HEK293 (cell line): ENCODE measurements around the gene NAPSA.

Experiments
- CTCF ChIA-PET: fragments of 350-600 bp; formaldehyde crosslinking; extraction: SDS; loops from one replicate; lab custom pipeline; 2021; ENCODE audit warnings: antibody characterized with exemption; lab: Yijun Ruan, JAX
- POLR2A ChIA-PET: fragments of 300-600 bp; formaldehyde crosslinking; extraction: SDS; loops from one replicate; lab custom pipeline; 2020; ENCODE audit warnings: antibody characterized with exemption, inconsistent platforms; lab: Yijun Ruan, JAX
- H3K27ac ChIP-seq: fragments of 200-500 bp; sonication (Bioruptor generic); 2 replicates; pipeline ENCODE4 v1.5.1; 2014; ENCODE audit warnings: low read depth, low read length, control low read depth, inconsistent platforms; ENCODE audit errors: extremely low read depth
- H3K36me3 ChIP-seq, 2 experiments: fragments of 200-500 bp in 1 of 2; sonication (Bioruptor generic) in 1 of 2; 1 replicate in 1 of 2; 2 replicates in 1 of 2; pipeline ENCODE4 v1.5.1; 2014 to 2017; ENCODE audit warnings: inconsistent platforms in 2 of 2, low read length in 2 of 2; ENCODE audit not compliant: control insufficient read depth in 2 of 2, insufficient read depth in 1 of 2
- H3K4me1 ChIP-seq: fragments of 200-500 bp; sonication (Bioruptor generic); 2 replicates; pipeline ENCODE4 v1.5.1; 2014; ENCODE audit warnings: mild to moderate bottlenecking, low read length, inconsistent platforms; ENCODE audit not compliant: control insufficient read depth, insufficient read depth
- H3K4me3 ChIP-seq: 2 replicates; pipeline ENCODE4 v1.5.1; 2011; ENCODE audit warnings: low read depth, mild to moderate bottlenecking, control low read depth, low read length, moderate library complexity
- H3K9me3 ChIP-seq: fragments of 200-500 bp; sonication (Bioruptor generic); 2 replicates; pipeline ENCODE4 v1.5.1; 2014; ENCODE audit warnings: low read depth, low read length, inconsistent platforms; ENCODE audit not compliant: control insufficient read depth, insufficient read depth
- HIC1 ChIP-seq: fragments of 450-650 bp; formaldehyde crosslinking; IDR thresholded peaks from 2 replicates; pipeline ENCODE4 v1.5.1; 2016; ENCODE audit warnings: missing biosample characterization, missing genetic modification characterization
- KLF9 ChIP-seq: fragments of 450-650 bp; formaldehyde crosslinking; IDR thresholded peaks from 2 replicates; pipeline ENCODE4 v1.5.1; 2016; ENCODE audit warnings: missing biosample characterization, missing genetic modification characterization, low read depth
- REST ChIP-seq: fragments of 450-650 bp; formaldehyde crosslinking; IDR thresholded peaks from 2 replicates; pipeline ENCODE4 v1.5.1; 2016; ENCODE audit warnings: missing biosample characterization, missing genetic modification characterization
- SCRT2 ChIP-seq: fragments of 450-650 bp; formaldehyde crosslinking; IDR thresholded peaks from 2 replicates; pipeline ENCODE4 v1.5.1; 2016; ENCODE audit warnings: missing biosample characterization, missing genetic modification characterization
- SP2 ChIP-seq: fragments of 450-650 bp; formaldehyde crosslinking; IDR thresholded peaks from 2 replicates; pipeline ENCODE4 v1.5.1; 2016; ENCODE audit warnings: missing biosample characterization, missing genetic modification characterization
- SP7 ChIP-seq: fragments of 450-650 bp; formaldehyde crosslinking; IDR thresholded peaks from 2 replicates; pipeline ENCODE4 v1.5.1; 2016; ENCODE audit warnings: missing biosample characterization, missing genetic modification characterization
- ZBTB10 ChIP-seq: fragments of 450-650 bp; formaldehyde crosslinking; IDR thresholded peaks from 2 replicates; pipeline ENCODE4 v1.5.1; 2016; ENCODE audit warnings: missing biosample characterization, missing genetic modification characterization
- ZBTB17 ChIP-seq: fragments of 450-650 bp; formaldehyde crosslinking; IDR thresholded peaks from 2 replicates; pipeline ENCODE4 v1.5.1; 2016; ENCODE audit warnings: missing biosample characterization, missing genetic modification characterization
- ZBTB26 ChIP-seq: fragments of 450-650 bp; formaldehyde crosslinking; optimal IDR thresholded peaks from 2 replicates; pipeline ENCODE3; 2016; ENCODE audit warnings: missing biosample characterization, mild to moderate bottlenecking, missing genetic modification characterization
- ZBTB48 ChIP-seq: fragments of 450-650 bp; formaldehyde crosslinking; IDR thresholded peaks from 2 replicates; pipeline ENCODE4 v1.5.1; 2016; ENCODE audit warnings: missing biosample characterization, missing genetic modification characterization
- ZNF335 ChIP-seq: fragments of 450-650 bp; formaldehyde crosslinking; conservative IDR thresholded peaks from 2 replicates; pipeline ENCODE4 v1.5.1; 2016; ENCODE audit warnings: missing biosample characterization, missing genetic modification characterization
- ZNF416 ChIP-seq: fragments of 450-650 bp; formaldehyde crosslinking; IDR thresholded peaks from 2 replicates; pipeline ENCODE4 v1.5.1; 2016; ENCODE audit warnings: missing biosample characterization, missing genetic modification characterization
- TF ChIP-seq, protein P1 (sequence below): fragments of 450-650 bp; formaldehyde crosslinking; IDR thresholded peaks from 2 replicates; pipeline ENCODE4 v1.5.1; 2016; ENCODE audit warnings: missing biosample characterization, missing genetic modification characterization, borderline replicate concordance
- TF ChIP-seq, protein P2 (sequence below): sonication (generic); formaldehyde crosslinking; IDR thresholded peaks from 2 replicates; pipeline ENCODE4 v1.8.1; 2022; ENCODE audit warnings: mild to moderate bottlenecking, moderate library complexity, missing genetic modification reagents
- TF ChIP-seq, protein P3 (sequence below): fragments of 450-650 bp; IDR thresholded peaks from 2 replicates; pipeline ENCODE4 v1.5.1; 2018; ENCODE audit warnings: missing biosample characterization, mild to moderate bottlenecking, missing genetic modification characterization

The NAPSA gene

DNA sequence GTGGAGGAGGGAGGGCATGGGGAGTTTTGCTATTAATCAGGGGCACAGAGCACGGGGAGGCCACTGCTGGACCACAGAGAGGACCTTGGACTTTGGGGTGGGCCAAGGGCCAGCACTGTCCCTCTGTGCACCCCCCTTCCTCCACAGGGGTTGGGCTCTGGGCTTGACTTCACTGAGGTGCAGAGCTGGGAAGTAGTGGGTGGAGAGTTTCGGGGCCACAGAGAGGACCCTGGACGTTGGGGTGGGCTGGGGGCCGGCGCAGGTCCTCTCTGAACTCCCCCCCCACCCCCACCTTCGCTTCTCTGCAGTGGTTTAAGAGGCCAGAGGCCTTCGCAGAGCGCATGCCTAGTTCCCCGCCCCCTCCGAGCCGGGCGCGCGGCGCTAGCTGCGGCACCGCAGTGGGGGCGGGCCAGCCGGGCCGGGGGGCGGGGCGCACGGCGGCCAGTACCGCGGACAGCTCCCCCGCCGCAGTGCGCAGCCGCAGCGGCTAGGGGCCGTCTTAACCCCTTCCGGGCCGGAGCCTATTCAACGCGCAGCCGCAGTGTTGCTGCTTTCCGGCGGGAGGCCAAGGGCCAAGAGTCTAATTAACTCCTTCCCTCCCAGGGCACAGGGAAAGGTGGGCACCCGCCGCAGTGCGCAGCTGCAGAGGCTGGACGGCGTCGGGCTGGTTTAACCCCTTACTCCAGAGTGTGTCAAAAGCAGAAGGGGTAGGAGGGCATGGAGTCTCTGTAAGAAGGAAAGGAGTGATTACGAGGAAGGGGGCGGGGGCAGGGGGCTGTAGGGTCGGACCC, 39.9 kb downstream of the NAPSA start:
- Histone ChIP-seq H3K9me3 (no peaks in the 10 kb centered on the region), H3K4me1 (peaks cover 8% of the 10 kb centered on the region), H3K4me3 (no peak overlapping the region; the same call in 1 of the 2 replicates), H3K27ac (no peak overlapping the region), H3K36me3 (peaks cover 0 to 6% of the 10 kb centered on the region in 2 experiments; a peak in 1 of 3 replicates)
- POLR2A ChIA-PET: interaction anchor here (0.6 to 1.3 kb wide), 7 partner anchors 8 to 1316 kb away, joined by 3 to 10 read pairs (median 4); no protein-coding TSS in a partner anchor
- CTCF ChIA-PET: interaction anchor here (0.9 to 1.4 kb wide), 3 partner anchors 44 to 189 kb away, joined by 3 to 4 read pairs (median 4); no protein-coding TSS in a partner anchor
- TF ChIP-seq, protein P1, sequence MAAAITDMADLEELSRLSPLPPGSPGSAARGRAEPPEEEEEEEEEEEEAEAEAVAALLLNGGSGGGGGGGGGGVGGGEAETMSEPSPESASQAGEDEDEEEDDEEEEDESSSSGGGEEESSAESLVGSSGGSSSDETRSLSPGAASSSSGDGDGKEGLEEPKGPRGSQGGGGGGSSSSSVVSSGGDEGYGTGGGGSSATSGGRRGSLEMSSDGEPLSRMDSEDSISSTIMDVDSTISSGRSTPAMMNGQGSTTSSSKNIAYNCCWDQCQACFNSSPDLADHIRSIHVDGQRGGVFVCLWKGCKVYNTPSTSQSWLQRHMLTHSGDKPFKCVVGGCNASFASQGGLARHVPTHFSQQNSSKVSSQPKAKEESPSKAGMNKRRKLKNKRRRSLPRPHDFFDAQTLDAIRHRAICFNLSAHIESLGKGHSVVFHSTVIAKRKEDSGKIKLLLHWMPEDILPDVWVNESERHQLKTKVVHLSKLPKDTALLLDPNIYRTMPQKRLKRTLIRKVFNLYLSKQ (tag by site-specific recombination): no peak
- TF ChIP-seq ZNF416 (tag by site-specific recombination): no peak
- TF ChIP-seq ZBTB48 (tag by site-specific recombination): peak; percentile 57
- peak; percentile 93 for TF ChIP-seq REST (tag by site-specific recombination)
- no peak for TF ChIP-seq SCRT2 (tag by site-specific recombination)
- TF ChIP-seq SP7 (tag by site-specific recombination): 0 out of 2 replicates have a peak, but pooled peaks have one; percentile 13
- peak; percentile 42; the same call in 1 of the 2 replicates for TF ChIP-seq ZBTB10 (tag by site-specific recombination)
- TF ChIP-seq KLF9 (tag by site-specific recombination): peak; percentile 28; the same call in 1 of the 2 replicates
- 0 out of 2 replicates have a peak, but pooled peaks have one; percentile 26 for TF ChIP-seq ZNF335 (tag by site-specific recombination)
- 0 out of 2 replicates have a peak, but pooled peaks have one; percentile 23 for TF ChIP-seq SP2 (tag by site-specific recombination)
- 0 out of 2 replicates have a peak, but pooled peaks have one; percentile 9 for TF ChIP-seq ZBTB17 (tag by site-specific recombination)
- peak; percentile 15 for TF ChIP-seq ZBTB26
- peak; percentile 39; the same call in 1 of the 2 replicates for TF ChIP-seq HIC1
- TF ChIP-seq, protein P2, sequence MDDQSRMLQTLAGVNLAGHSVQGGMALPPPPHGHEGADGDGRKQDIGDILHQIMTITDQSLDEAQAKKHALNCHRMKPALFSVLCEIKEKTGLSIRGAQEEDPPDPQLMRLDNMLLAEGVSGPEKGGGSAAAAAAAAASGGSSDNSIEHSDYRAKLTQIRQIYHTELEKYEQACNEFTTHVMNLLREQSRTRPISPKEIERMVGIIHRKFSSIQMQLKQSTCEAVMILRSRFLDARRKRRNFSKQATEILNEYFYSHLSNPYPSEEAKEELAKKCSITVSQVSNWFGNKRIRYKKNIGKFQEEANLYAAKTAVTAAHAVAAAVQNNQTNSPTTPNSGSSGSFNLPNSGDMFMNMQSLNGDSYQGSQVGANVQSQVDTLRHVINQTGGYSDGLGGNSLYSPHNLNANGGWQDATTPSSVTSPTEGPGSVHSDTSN: peak; percentile 81; the same call in 1 of the 2 replicates
- TF ChIP-seq, protein P3, sequence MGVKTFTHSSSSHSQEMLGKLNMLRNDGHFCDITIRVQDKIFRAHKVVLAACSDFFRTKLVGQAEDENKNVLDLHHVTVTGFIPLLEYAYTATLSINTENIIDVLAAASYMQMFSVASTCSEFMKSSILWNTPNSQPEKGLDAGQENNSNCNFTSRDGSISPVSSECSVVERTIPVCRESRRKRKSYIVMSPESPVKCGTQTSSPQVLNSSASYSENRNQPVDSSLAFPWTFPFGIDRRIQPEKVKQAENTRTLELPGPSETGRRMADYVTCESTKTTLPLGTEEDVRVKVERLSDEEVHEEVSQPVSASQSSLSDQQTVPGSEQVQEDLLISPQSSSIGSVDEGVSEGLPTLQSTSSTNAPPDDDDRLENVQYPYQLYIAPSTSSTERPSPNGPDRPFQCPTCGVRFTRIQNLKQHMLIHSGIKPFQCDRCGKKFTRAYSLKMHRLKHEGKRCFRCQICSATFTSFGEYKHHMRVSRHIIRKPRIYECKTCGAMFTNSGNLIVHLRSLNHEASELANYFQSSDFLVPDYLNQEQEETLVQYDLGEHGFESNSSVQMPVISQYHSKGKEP (tag by site-specific recombination): peak; percentile 39; the same call in 1 of the 2 replicates
- TF ChIP-seq, all 188 proteins: peak for 12
